ENCODE data around the gene DNAJC11. TPM values are rescaled to one million over a fixed set of nuclear protein-coding genes. Genes with fewer than 3 reads are reported as not detected.

Gene DNAJC11
- total and polyA plus RNA-seq, 2 experiments from 2014 or later, result 35.3 to 39.5 TPM

DNA sequence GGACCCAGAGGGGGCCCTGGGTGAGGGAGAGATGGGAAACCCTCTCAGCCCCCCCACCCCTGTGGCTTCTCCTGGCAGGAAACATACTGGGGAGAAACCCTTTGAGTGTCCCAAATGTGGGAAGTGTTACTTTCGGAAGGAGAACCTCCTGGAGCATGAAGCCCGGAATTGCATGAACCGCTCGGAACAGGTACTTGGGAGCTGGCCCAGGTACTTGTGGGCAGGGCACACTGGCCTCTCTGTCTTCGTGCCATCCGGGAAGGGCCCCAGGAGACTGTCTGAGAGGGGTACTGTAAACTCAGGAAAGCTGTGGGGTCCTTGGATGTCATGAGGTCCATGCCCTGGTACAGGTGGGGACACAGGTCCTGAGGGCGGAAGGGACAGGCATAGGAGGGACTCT is 115.8 kb downstream of the DNAJC11 start:
- Histone ChIP-seq H3K36me3 (replicated peaks; ENCODE audit: insufficient read depth, low read depth) (no peaks in the 10 kb centered on the region), H3K4me2 (no peak overlapping the region), H3K27me3 (no peaks in the 10 kb centered on the region), H3K27ac (no peak overlapping the region), H3K4me3 (no peak overlapping the region), H3K79me2 (peaks cover 32% of the 10 kb centered on the region), H3K4me1 (ENCODE audit: insufficient read depth) (peaks cover 24% of the 10 kb centered on the region), H2AFZ (no peak overlapping the region), H3K9me3 (ENCODE audit: low read depth) (no peaks in the 10 kb centered on the region), H3K9me2 (replicated peaks; ENCODE audit: insufficient read depth) (no peaks in the 10 kb centered on the region), H4K20me1 (ENCODE audit: insufficient read depth, poor library complexity, severe bottlenecking) (no peaks in the 10 kb centered on the region)
- 96% methylated on average over 7 of the region's 7 CpGs for WGBS (ENCODE audit: low lambda C conversion rate, missing lambda C conversion rate)
- no peak for DNase-seq (ENCODE audit: low spot score)
- TF ChIP-seq CTCF (IDR thresholded peaks at IDR 0.05; ENCODE audit: poor library complexity), result no peak
- TF ChIP-seq EZH2phosphoT487 (IDR thresholded peaks at IDR 0.05; ENCODE audit: low read depth, severe bottlenecking, unreplicated experiment), result no peak
- TF ChIP-seq EZH2 (IDR thresholded peaks at IDR 0.05; ENCODE audit: borderline replicate concordance), result no peak

- no peak overlapping the region for H2AFZ ChIP-seq
- peaks cover 38% of the 10 kb centered on the region for H3K79me2 ChIP-seq
- DNase-seq (ENCODE audit: low spot score), result no peak
- H4K20me1 ChIP-seq (ENCODE audit: insufficient read depth, poor library complexity, severe bottlenecking), result no peaks in the 10 kb centered on the region
- H3K9me2 ChIP-seq (replicated peaks; ENCODE audit: insufficient read depth), result no peaks in the 10 kb centered on the region
- H3K9me3 ChIP-seq (ENCODE audit: low read depth), result no peaks in the 10 kb centered on the region
- no peak overlapping the region for H3K27ac ChIP-seq
- no peaks in the 10 kb centered on the region for H3K27me3 ChIP-seq
- H3K4me3 ChIP-seq, result no peak overlapping the region
- H3K4me2 ChIP-seq, result no peak overlapping the region
- TF ChIP-seq EZH2 (IDR thresholded peaks at IDR 0.05; ENCODE audit: borderline replicate concordance) (no peak), EZH2phosphoT487 (IDR thresholded peaks at IDR 0.05; ENCODE audit: low read depth, severe bottlenecking, unreplicated experiment) (no peak), CTCF (IDR thresholded peaks at IDR 0.05; ENCODE audit: poor library complexity) (no peak)
- H3K4me1 ChIP-seq (ENCODE audit: insufficient read depth), result peaks cover 30% of the 10 kb centered on the region
- no peaks in the 10 kb centered on the region for H3K36me3 ChIP-seq (replicated peaks; ENCODE audit: insufficient read depth, low read depth)
- WGBS (ENCODE audit: low lambda C conversion rate, missing lambda C conversion rate), result 88% methylated on average over 12 of the region's 12 CpGs
These were observed 116.4 kb downstream of the DNAJC11 start for GRCh38 chr1:6585081-6585722.

Other genes with a start within 250 kb of the DNAJC11 start
- gene TNFRSF25, start 235.6 kb downstream of the DNAJC11 start, total RNA-seq, result 4.8 and 14.0 TPM in 2 replicates
- 7.1 and 16.9 TPM in 2 replicates for gene TNFRSF25, start 235.6 kb downstream of the DNAJC11 start, polyA plus RNA-seq
- gene PLEKHG5, start 210.1 kb downstream of the DNAJC11 start, total RNA-seq, result 11.6 and 13.3 TPM in 2 replicates
- 9.3 and 11.5 TPM in 2 replicates for gene PLEKHG5, start 210.1 kb downstream of the DNAJC11 start, polyA plus RNA-seq
- gene NOL9, start 147.3 kb downstream of the DNAJC11 start, total RNA-seq, result 21.6 and 25.1 TPM in 2 replicates
- 7.8 and 13.7 TPM in 2 replicates for gene NOL9, start 147.3 kb downstream of the DNAJC11 start, polyA plus RNA-seq
- gene TAS1R1, start 146.5 kb downstream of the DNAJC11 start, total RNA-seq, result not detected in 2 replicates
- gene TAS1R1, start 146.5 kb downstream of the DNAJC11 start, polyA plus RNA-seq, result not detected in 2 replicates
- 22.9 and 24.3 TPM in 2 replicates for gene ZBTB48, start 121.8 kb downstream of the DNAJC11 start, total RNA-seq
- gene ZBTB48, start 121.8 kb downstream of the DNAJC11 start, polyA plus RNA-seq, result 24.8 and 25.3 TPM in 2 replicates
- 17.7 and 20.6 TPM in 2 replicates for gene KLHL21, start 98.9 kb downstream of the DNAJC11 start, total RNA-seq
- gene KLHL21, start 98.9 kb downstream of the DNAJC11 start, polyA plus RNA-seq, result 16.7 and 20.0 TPM in 2 replicates
- gene PHF13, start 88.1 kb downstream of the DNAJC11 start, total RNA-seq, result 10.0 and 11.4 TPM in 2 replicates
- 9.6 and 12.5 TPM in 2 replicates for gene PHF13, start 88.1 kb downstream of the DNAJC11 start, polyA plus RNA-seq
- gene THAP3, start 76.9 kb downstream of the DNAJC11 start, total RNA-seq, result 13.0 and 13.2 TPM in 2 replicates
- 18.9 and 26.5 TPM in 2 replicates for gene THAP3, start 76.9 kb downstream of the DNAJC11 start, polyA plus RNA-seq
- gene CAMTA1, start 83.6 kb upstream of the DNAJC11 start, total RNA-seq, result 89.0 and 111 TPM in 2 replicates
- gene CAMTA1, start 83.6 kb upstream of the DNAJC11 start, polyA plus RNA-seq, result 145 and 151 TPM in 2 replicates

Data from hepatocyte (in vitro differentiated cells).